Erythroblast (primary cell): ENCODE data around the gene KAT6B.

Source experiments
- DNase-seq, 2 experiments: peaks; one replicate each; lab custom pipeline; 2025; lab: John Stamatoyannopoulos, UW
- GATA1 ChIP-seq: IDR thresholded peaks from 2 replicates; pipeline ENCODE4 v1.6.1; 2011; ENCODE audit warnings: low read depth, mild to moderate bottlenecking, control low read depth, low read length, moderate library complexity
- POLR2A ChIP-seq: IDR thresholded peaks from 2 replicates; pipeline ENCODE4 v1.6.1; 2011; ENCODE audit warnings: mild to moderate bottlenecking, low read length

Gene KAT6B

GRCh38 chr10:74898201-74898976, 72.0 kb downstream of the KAT6B start:
- no peak for TF ChIP-seq POLR2A
- TF ChIP-seq GATA1, result no peak
- DNase-seq, result no peak

GRCh38 chr10:74900297-74900696, 73.9 kb downstream of the KAT6B start:
- TF ChIP-seq GATA1, result no peak
- no peak for TF ChIP-seq POLR2A
- DNase-seq, result no peak

GRCh38 chr10:74901301-74901700, 74.9 kb downstream of the KAT6B start:
- DNase-seq, result no peak
- TF ChIP-seq GATA1 (no peak), POLR2A (no peak)

- no peak for DNase-seq
These were observed 75.6 kb downstream of the KAT6B start for GRCh38 chr10:74901867-74902450.

GRCh38 chr10:74903491-74903890, 77.1 kb downstream of the KAT6B start:
- no peak for DNase-seq
- no peak for TF ChIP-seq GATA1
- TF ChIP-seq POLR2A, result no peak

More at GRCh38 chr10:74901867-74902450, 75.6 kb downstream of the KAT6B start:
- TF ChIP-seq GATA1 (no peak), POLR2A (no peak)

GRCh38 chr10:74906611-74907198, 80.3 kb downstream of the KAT6B start:
- no peak for DNase-seq
- TF ChIP-seq POLR2A (no peak), GATA1 (no peak)

GRCh38 chr10:74909670-74910069, 83.3 kb downstream of the KAT6B start:
- TF ChIP-seq POLR2A (no peak), GATA1 (no peak)
- no peak for DNase-seq

- peak in 1 of 2 experiments; percentile 9 for DNase-seq
- TF ChIP-seq POLR2A, result no peak
- no peak for TF ChIP-seq GATA1
These were observed 84.0 kb downstream of the KAT6B start for GRCh38 chr10:74910241-74910975.

GRCh38 chr10:74910976-74911350, 84.6 kb downstream of the KAT6B start:
- DNase-seq, result no peak
- TF ChIP-seq POLR2A (no peak), GATA1 (no peak)

- TF ChIP-seq POLR2A, result no peak
- TF ChIP-seq GATA1, result no peak
- DNase-seq, result no peak
These were observed 85.8 kb downstream of the KAT6B start for GRCh38 chr10:74912182-74912581.

- TF ChIP-seq POLR2A (no peak), GATA1 (no peak)
- DNase-seq, result peak in 1 of 2 experiments; percentile 38
These were observed 86.3 kb downstream of the KAT6B start for GRCh38 chr10:74912682-74913081.

GRCh38 chr10:74913377-74913979, 87.1 kb downstream of the KAT6B start:
- TF ChIP-seq GATA1 (no peak), POLR2A (peak; percentile 29)
- DNase-seq, result peak; percentile 57 to 68

- no peak for TF ChIP-seq GATA1
- no peak for TF ChIP-seq POLR2A
- DNase-seq, result no peak
These were observed 89.9 kb downstream of the KAT6B start for GRCh38 chr10:74916283-74916682.
